ENCODE results near the gene ARHGEF12. TPM values are rescaled to one million over a fixed set of nuclear protein-coding genes. Genes with fewer than 3 reads are reported as not detected.

Gene ARHGEF12
- total and polyA plus RNA-seq, 10 of the 15 experiments (the other 5 are each of a cell fraction or from before 2014, with no cell fraction given), result 2.7 to 40.8 (median 20.9) TPM

- ATAC-seq (no peak), FAIRE-seq (no peak), DNase-seq (ENCODE audit: low read depth, low spot score) (no peak)
- Histone ChIP-seq H3K9me3 (replicated peaks; ENCODE audit: control insufficient read depth, insufficient read depth, low read length) (no peaks in the 10 kb centered on the region), H3K4me1 (ENCODE audit: control insufficient read depth, insufficient read depth, low read length) (peaks cover 7% of the 10 kb centered on the region), H3K27me3 (replicated peaks in 1 of 2; ENCODE audit: control insufficient read depth in 2 of 2, insufficient read depth in 2 of 2, low read length in 1 of 2) (peaks cover 0 to 3% of the 10 kb centered on the region in 2 experiments; a peak in 1 of 4 replicates), H3K79me2 (ENCODE audit: control insufficient read depth, insufficient read depth, low read length) (no peaks in the 10 kb centered on the region), H4K20me1 (ENCODE audit: control insufficient read depth, insufficient read depth) (no peaks in the 10 kb centered on the region), H3K27ac (ENCODE audit: control insufficient read depth, insufficient read depth) (no peak overlapping the region), H3K4me3 (no peak overlapping the region), H3K4me2 (ENCODE audit: control insufficient read depth, insufficient read depth) (no peak overlapping the region), H3K36me3 (ENCODE audit: control insufficient read depth in 2 of 2, insufficient read depth in 2 of 2, low read length in 1 of 2) (no peaks in the 10 kb centered on the region), H3K9ac (ENCODE audit: control insufficient read depth, insufficient read depth, low read length) (no peak overlapping the region), H2AFZ (ENCODE audit: control insufficient read depth, low read depth, low read length) (no peak overlapping the region)
- RAD21 ChIA-PET (ENCODE audit: unreplicated experiment), result interaction anchor here (1.2 kb wide), 1 partner anchor 72 kb away, joined by 5 read pairs; no protein-coding TSS in a partner anchor
- no TSS peak for BruUV-seq (replicated peaks)
- CTCF ChIA-PET, result interaction anchor here (19.8 kb wide), 1 partner anchor 77 kb away, joined by 783 read pairs; the partner anchor contains the start of gene POU2F3
- POLR2A ChIA-PET, result no interaction called here
- intact Hi-C loops (cut with micrococcal nuclease; ENCODE audit: unreplicated experiment) (no loop called here), in situ Hi-C loops (cut with MboI) (no loop called here)
- TF ChIP-seq E2F4 (IDR thresholded peaks at IDR 0.05; ENCODE audit: low read depth, low read length), result no peak
- no peak for TF ChIP-seq RUNX3 (IDR thresholded peaks at IDR 0.05; ENCODE audit: low read length)
- no peak for TF ChIP-seq SKIL (IDR thresholded peaks at IDR 0.05; ENCODE audit: low read depth, poor library complexity, severe bottlenecking)
- TF ChIP-seq CUX1 (IDR thresholded peaks at IDR 0.05; ENCODE audit: insufficient replicate concordance, low read depth, low read length), result no peak
- TF ChIP-seq EED (IDR thresholded peaks at IDR 0.05; ENCODE audit: low read depth), result no peak
- TF ChIP-seq CHD2 (IDR thresholded peaks at IDR 0.05; ENCODE audit: borderline replicate concordance, low read depth, low read length), result no peak
- no peak for TF ChIP-seq POLR2AphosphoS5 (IDR thresholded peaks at IDR 0.05; ENCODE audit: low read length)
- TF ChIP-seq, protein P1, sequence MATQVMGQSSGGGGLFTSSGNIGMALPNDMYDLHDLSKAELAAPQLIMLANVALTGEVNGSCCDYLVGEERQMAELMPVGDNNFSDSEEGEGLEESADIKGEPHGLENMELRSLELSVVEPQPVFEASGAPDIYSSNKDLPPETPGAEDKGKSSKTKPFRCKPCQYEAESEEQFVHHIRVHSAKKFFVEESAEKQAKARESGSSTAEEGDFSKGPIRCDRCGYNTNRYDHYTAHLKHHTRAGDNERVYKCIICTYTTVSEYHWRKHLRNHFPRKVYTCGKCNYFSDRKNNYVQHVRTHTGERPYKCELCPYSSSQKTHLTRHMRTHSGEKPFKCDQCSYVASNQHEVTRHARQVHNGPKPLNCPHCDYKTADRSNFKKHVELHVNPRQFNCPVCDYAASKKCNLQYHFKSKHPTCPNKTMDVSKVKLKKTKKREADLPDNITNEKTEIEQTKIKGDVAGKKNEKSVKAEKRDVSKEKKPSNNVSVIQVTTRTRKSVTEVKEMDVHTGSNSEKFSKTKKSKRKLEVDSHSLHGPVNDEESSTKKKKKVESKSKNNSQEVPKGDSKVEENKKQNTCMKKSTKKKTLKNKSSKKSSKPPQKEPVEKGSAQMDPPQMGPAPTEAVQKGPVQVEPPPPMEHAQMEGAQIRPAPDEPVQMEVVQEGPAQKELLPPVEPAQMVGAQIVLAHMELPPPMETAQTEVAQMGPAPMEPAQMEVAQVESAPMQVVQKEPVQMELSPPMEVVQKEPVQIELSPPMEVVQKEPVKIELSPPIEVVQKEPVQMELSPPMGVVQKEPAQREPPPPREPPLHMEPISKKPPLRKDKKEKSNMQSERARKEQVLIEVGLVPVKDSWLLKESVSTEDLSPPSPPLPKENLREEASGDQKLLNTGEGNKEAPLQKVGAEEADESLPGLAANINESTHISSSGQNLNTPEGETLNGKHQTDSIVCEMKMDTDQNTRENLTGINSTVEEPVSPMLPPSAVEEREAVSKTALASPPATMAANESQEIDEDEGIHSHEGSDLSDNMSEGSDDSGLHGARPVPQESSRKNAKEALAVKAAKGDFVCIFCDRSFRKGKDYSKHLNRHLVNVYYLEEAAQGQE (IDR thresholded peaks at IDR 0.05; ENCODE audit: low read depth, low read length), result no peak
- TF ChIP-seq GABPA (IDR thresholded peaks at IDR 0.05; ENCODE audit: low read depth), result no peak
- SMC1A ChIA-PET (ENCODE audit: uncharacterized antibody, unreplicated experiment), result interaction anchor here (1.2 kb wide), 1 partner anchor 73 kb away, joined by 3 read pairs; no protein-coding TSS in a partner anchor
- 36% methylated on average over 7 of the region's 7 CpGs for WGBS (ENCODE audit: insufficient coverage, insufficient replicate concordance, low lambda C conversion rate, missing lambda C conversion rate)
These were observed 28.1 kb upstream of the ARHGEF12 start for GRCh38 chr11:120308081-120308480.
